Measurements from ENCODE around the gene CAPN3.
"Not testable (repeated sequence)": the region's sequence is repeated elsewhere in the genome, so short reads cannot be mapped to it uniquely, and the experiment has no call there.

The CAPN3 gene

GRCh38 chr15:42359249-42359648 is at the start of gene CAPN3:
CAPN3 (plus strand) TSS chr15:42359501; CDS start chr15:42359806, 305 bp downstream.
- TF ChIP-seq CTCF (IDR thresholded peaks at IDR 0.05; ENCODE audit: insufficient read depth, missing control alignments) = no peak
- DNase-seq (ENCODE audit: insufficient read length, low spot score) = no peak
- no peak for FAIRE-seq

GRCh38 chr15:42313463-42313862 is 45.8 kb upstream of the CAPN3 start:
- DNase-seq (ENCODE audit: insufficient read length, low spot score) (no peak), FAIRE-seq (no peak)
- peak; percentile 9 for TF ChIP-seq CTCF (IDR thresholded peaks at IDR 0.05; ENCODE audit: insufficient read depth, missing control alignments)

GRCh38 chr15:42314818-42315217 is 44.5 kb upstream of the CAPN3 start:
- FAIRE-seq (no peak), DNase-seq (ENCODE audit: insufficient read length, low spot score) (no peak)
- no peak for TF ChIP-seq CTCF (IDR thresholded peaks at IDR 0.05; ENCODE audit: insufficient read depth, missing control alignments)

GRCh38 chr15:42315521-42315920 is 43.8 kb upstream of the CAPN3 start:
- FAIRE-seq (peak; percentile 78), DNase-seq (ENCODE audit: insufficient read length, low spot score) (peak; percentile 28)
- no peak for TF ChIP-seq CTCF (IDR thresholded peaks at IDR 0.05; ENCODE audit: insufficient read depth, missing control alignments)

GRCh38 chr15:42316282-42316805 is 43.0 kb upstream of the CAPN3 start:
- FAIRE-seq; DNase-seq (ENCODE audit: insufficient read length, low spot score): not testable (repeated sequence)

- no peak for FAIRE-seq
- no peak for TF ChIP-seq CTCF (IDR thresholded peaks at IDR 0.05; ENCODE audit: insufficient read depth, missing control alignments)
- DNase-seq (ENCODE audit: insufficient read length, low spot score) = no peak
These were observed 40.1 kb upstream of the CAPN3 start for GRCh38 chr15:42319206-42319605.

- FAIRE-seq = no peak
These were observed 35.0 kb upstream of the CAPN3 start for GRCh38 chr15:42324308-42324707.

More at GRCh38 chr15:42324308-42324707, 35.0 kb upstream of the CAPN3 start:
- TF ChIP-seq CTCF (IDR thresholded peaks at IDR 0.05; ENCODE audit: insufficient read depth, missing control alignments) = no peak
- no peak for DNase-seq (ENCODE audit: insufficient read length, low spot score)

Data from D721Med (cell line).